GM19468 (cell line): ENCODE results near the gene DPEP2NB.

ENCODE experiments used
- ATAC-seq: cut with Tn5 transposase; IDR thresholded peaks from one replicate; pipeline ENCODE4 v1.9.1; 2021; ENCODE audit warnings: mild to moderate bottlenecking, moderate library complexity, moderate number of reproducible peaks; ENCODE audit not compliant: unreplicated experiment; ENCODE audit errors: extremely low read depth

Gene DPEP2NB

DNA sequence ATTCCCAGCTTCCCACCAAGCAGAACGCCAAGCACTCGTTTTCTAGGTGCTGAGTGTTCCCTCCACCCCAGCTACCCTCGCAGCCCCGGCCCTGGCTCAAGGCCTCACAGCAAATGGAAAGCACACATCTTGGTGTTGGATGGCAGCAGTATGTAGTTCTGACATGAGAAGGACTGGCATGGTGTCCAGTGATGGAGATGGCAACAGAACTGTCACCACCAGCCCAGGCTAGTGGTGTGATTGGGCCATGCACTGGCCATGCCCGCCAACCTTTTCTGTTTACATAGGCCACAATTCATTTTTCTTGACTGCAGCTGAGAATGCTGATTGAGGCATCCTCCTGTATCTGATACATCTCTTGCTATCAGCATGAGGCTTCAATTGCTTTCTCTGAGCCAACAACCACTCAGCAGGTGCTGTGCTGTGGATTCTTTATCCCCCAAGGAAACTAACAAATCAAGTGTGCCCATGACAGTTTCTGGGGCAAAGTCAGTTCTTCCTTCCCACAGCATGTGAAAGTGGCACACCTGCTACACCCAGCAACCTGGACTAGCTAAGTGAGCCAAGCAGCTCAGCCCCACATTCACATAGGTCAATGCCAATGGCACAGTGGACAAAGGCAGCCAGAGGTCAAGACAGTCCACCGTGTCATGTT, 51.1 kb downstream of the DPEP2NB start:
- ATAC-seq: no peak

- no peak for ATAC-seq
Observed at GRCh38 chr16:67963662-67964321, 51.9 kb downstream of the DPEP2NB start.
